NCI-H526 treated with DMSO at 0.1 percent for 48 hours (cell line): ENCODE measurements around the gene CEP76.
"Not testable (repeated sequence)": the region's sequence is repeated elsewhere in the genome, so short reads cannot be mapped to it uniquely, and the experiment has no call there.

Experiments used
- DNase-seq: peaks from one replicate; lab custom pipeline; 2025; lab: John Stamatoyannopoulos, UW

CEP76 gene

GRCh38 chr18:12640881-12641200 is 61.7 kb downstream of the CEP76 start:
- no peak for DNase-seq

GRCh38 chr18:12639990-12640880 is 62.3 kb downstream of the CEP76 start:
- no peak for DNase-seq

DNA sequence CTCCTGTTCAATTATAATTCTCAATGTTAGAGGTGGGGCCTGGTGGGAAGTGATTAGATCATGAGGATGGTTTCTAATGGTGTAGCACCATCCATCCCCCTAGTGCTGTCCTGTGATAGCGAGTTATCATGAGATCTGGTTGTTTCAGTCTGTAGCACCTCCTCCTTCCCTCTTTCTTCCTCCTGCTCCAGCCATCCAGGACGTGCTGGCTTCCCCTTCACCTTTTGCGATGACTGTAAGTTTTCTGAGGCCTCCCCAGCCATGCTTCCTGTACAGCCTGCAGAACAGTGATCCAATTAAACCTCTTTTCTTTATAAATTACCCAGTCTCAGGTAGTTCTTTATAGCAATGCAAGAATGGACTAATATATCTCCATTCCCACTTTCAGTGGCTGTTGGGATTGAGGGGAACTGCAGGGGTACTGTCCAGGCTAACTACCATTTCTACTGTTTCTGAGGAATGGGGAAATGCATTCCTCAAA is 63.8 kb downstream of the CEP76 start:
- DNase-seq: no peak

DNA sequence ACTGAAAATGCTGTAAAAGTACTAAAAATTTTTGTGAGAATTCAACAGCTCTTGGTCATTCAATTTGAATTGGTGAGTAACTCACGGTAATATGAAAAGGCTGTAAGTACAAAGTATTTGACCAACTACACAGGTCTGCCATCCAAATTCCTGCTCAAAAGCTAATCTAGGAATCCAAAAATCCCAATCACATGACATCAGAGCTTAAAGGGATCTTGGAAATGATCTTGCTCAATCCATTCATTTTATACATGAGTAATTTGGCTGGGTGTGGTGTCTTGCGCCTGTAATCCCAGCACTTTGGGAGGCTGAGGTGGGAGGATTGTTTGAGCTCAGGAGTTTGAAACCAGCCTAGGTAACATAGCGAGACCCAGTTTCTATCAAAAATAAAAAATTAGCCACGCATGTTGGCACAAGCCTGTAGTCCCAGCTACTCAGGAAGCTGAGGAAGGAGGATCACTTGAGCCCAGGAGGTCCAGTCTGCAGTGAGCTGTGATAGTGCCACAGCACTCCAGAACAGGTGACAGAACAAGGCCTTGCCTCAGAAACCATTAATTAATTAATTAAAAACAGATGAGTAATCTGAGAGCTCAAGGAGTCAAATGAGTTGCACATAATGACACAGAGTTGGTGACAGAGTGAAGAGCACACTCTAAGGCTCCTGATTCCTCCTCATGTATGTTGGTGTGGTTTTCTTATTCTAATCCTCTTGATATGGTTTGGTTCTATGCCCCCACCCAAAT is 64.5 kb downstream of the CEP76 start:
- no peak for DNase-seq

DNA sequence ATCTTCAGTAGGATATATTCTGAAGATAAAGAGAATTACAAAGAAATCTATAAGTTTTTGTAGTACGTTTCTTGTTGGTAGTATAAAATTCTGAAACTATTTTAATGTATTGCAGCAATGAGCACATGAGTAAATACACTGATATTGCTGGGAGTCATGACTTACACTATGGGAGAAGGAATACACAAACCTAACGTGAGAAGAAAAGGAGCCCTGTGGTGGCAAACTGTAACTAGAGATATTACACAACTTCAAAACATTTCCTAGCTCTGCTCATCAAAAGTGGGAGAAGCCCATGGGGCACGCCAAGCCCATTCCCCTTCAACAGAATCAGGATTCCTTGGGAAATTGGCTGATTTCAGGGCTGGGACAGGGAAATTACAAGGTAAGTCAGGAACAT is 65.1 kb downstream of the CEP76 start:
- DNase-seq: no peak

- DNase-seq: no peak
These were observed 70.6 kb downstream of the CEP76 start for GRCh38 chr18:12631831-12632477.

GRCh38 chr18:12630136-12630535 is 72.4 kb downstream of the CEP76 start:
- DNase-seq: no peak

DNA sequence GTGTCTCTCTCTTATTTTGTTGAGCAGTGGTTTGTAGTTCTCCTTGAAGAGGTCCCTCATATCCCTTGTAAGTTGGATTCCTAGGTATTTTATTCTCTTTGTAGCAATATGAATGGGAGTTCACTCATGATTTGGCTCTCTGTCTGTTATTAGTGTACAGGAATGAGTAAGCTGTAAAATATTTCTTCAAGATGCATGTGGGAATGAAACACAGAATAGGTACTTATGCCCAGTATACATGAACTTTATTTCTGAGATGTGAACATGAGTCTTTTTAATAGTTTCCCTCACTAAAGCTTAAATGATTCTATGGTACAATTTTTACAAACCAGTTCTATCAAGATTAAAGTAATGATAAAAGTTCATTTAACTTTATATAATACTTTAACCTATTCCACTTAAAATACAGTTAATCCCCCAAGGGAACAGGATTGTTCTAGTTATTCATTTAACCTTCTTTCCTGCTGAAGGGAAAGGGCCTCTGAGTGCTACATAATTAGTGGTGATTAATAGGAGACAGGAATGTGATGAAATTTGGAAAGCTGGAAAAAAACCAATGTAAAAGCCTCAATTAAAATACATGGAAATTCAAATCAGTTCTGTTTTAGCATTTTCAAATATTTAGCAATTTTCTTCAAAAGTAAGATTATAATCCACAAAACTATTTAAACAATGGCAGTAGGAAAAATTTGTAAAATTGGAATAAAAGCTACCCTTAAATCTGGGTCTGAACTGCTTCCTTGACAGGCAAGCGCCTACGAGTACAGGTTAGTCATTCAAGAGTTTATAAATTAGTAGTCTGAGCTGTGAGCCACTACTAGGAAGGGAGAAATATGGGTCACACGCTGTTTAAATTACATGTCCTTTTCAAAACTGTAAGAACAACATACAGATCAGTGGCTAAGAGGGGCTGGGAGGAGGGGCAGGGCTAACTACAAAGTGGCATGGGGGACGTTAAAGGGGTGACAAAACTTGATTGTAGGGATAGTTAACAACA is 73.5 kb downstream of the CEP76 start:
- DNase-seq: no peak

DNA sequence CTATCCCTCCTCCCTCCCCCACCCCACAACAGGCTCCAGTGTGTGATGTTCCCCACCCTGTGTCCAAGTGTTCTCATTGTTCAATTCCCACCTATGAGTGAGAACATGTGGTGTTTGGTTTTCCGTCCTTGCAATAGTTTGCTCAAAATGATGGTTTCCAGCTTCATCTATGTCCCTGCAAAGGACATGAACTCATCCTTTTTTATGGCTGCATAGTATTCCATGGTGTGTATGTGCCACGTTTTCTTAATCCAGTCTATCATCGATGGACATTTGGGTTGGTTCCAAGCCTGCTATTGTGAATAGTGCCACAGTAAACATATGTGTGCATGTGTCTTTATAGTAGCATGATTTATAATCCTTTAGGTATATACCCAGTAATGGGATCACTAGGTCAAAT is 75.3 kb downstream of the CEP76 start:
- DNase-seq: not testable (repeated sequence)

DNA sequence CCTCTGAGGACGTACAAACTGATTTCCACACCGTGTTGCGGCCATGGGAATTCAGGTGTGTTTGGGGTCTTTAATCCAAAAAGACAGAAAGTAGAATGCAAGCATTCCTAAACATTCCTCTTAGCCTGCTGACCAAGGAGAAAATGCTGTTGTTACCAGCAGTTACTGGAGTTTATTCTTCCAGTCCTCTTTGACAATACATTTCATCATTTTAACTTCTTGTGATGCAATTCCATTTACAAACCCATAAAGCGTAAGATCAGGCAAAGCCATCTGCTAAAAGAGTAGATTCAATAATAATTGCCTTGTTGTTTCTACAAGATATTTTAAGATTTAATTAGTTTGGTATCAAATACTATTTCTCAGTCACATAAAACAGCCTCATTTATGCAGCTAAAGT is 77.3 kb downstream of the CEP76 start:
- DNase-seq: no peak
